Measurements from ENCODE around the gene ASS1.

ASS1 gene

GRCh38 chr9:130477564-130477963 is 32.8 kb downstream of the ASS1 start:
- DNase-seq = no peak

GRCh38 chr9:130478152-130478551 is 33.4 kb downstream of the ASS1 start:
- DNase-seq = no peak

GRCh38 chr9:130478736-130479575 is 34.2 kb downstream of the ASS1 start:
- no peak for DNase-seq

- DNase-seq = no peak
These were observed 34.8 kb downstream of the ASS1 start for GRCh38 chr9:130479587-130479986.

- no peak for DNase-seq
These were observed 35.9 kb downstream of the ASS1 start for GRCh38 chr9:130480673-130481072.

GRCh38 chr9:130482463-130482862 is 37.7 kb downstream of the ASS1 start:
- no peak for DNase-seq

- DNase-seq = no peak
These were observed 38.7 kb downstream of the ASS1 start for GRCh38 chr9:130483371-130483971.

GRCh38 chr9:130484362-130485072 is 39.8 kb downstream of the ASS1 start:
- DNase-seq = no peak

GRCh38 chr9:130486103-130486502 is 41.3 kb downstream of the ASS1 start:
- no peak for DNase-seq

- no peak for DNase-seq
These were observed 42.7 kb downstream of the ASS1 start for GRCh38 chr9:130487500-130487899.

- DNase-seq = no peak
These were observed 44.0 kb downstream of the ASS1 start for GRCh38 chr9:130488621-130489330.

GRCh38 chr9:130490981-130491380 is 46.2 kb downstream of the ASS1 start:
- DNase-seq = no peak

GRCh38 chr9:130491830-130492482 is 47.2 kb downstream of the ASS1 start:
- no peak for DNase-seq

GRCh38 chr9:130493021-130493420 is 48.3 kb downstream of the ASS1 start:
- DNase-seq = no peak

- DNase-seq = no peak
These were observed 48.7 kb downstream of the ASS1 start for GRCh38 chr9:130493476-130493875.

GRCh38 chr9:130495067-130495466 is 50.3 kb downstream of the ASS1 start:
- DNase-seq = no peak

- DNase-seq = no peak
These were observed 52.4 kb downstream of the ASS1 start for GRCh38 chr9:130497139-130497538.

GRCh38 chr9:130498298-130498917 is 53.6 kb downstream of the ASS1 start:
- no peak for DNase-seq

GRCh38 chr9:130498918-130499698 is 54.3 kb downstream of the ASS1 start:
- no peak for DNase-seq

GRCh38 chr9:130499804-130500263 is 55.1 kb downstream of the ASS1 start:
- DNase-seq = no peak
